NCI-H446 treated with DMSO at 0.1 percent for 48 hours (cell line): ENCODE data around the gene DLL3.
A peak's percentile ranks its signal among the peaks of the same experiment; 100 is the strongest.
"Not testable (repeated sequence)": the region's sequence is repeated elsewhere in the genome, so short reads cannot be mapped to it uniquely, and the experiment has no call there.

Experiments used
- DNase-seq: peaks from one replicate; lab custom pipeline; 2025; lab: John Stamatoyannopoulos, UW

DLL3 gene, protein sequence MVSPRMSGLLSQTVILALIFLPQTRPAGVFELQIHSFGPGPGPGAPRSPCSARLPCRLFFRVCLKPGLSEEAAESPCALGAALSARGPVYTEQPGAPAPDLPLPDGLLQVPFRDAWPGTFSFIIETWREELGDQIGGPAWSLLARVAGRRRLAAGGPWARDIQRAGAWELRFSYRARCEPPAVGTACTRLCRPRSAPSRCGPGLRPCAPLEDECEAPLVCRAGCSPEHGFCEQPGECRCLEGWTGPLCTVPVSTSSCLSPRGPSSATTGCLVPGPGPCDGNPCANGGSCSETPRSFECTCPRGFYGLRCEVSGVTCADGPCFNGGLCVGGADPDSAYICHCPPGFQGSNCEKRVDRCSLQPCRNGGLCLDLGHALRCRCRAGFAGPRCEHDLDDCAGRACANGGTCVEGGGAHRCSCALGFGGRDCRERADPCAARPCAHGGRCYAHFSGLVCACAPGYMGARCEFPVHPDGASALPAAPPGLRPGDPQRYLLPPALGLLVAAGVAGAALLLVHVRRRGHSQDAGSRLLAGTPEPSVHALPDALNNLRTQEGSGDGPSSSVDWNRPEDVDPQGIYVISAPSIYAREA

DNA sequence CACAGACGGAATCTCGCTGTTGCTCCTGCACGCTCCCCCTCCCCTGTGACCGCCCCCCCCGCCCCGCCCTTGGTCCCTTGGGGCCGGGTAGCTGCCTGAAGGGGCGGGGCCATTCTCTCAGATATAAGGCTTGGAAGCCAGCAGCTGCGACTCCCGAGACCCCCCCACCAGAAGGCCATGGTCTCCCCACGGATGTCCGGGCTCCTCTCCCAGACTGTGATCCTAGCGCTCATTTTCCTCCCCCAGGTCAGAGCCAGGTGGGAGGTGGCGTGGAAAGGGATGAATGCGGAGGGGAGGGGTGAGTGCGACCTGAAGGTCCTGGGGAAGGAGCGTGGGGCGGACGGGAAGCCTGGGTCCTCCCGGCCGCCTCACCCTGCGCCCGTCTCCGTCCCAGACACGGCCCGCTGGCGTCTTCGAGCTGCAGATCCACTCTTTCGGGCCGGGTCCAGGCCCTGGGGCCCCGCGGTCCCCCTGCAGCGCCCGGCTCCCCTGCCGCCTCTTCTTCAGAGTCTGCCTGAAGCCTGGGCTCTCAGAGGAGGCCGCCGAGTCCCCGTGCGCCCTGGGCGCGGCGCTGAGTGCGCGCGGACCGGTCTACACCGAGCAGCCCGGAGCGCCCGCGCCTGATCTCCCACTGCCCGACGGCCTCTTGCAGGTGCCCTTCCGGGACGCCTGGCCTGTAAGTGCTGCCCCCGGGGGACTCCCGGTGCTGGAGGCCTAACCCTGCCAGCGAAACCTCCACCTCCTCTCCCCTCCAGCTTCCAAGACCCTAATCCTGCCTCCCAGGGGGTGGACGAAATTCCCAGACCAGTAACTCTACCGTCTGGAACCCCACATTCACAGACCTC is at the start of gene DLL3:
TSS of gene DLL3 (plus strand) at position 150 of the 845 bp plus-strand sequence. CDS start at position 178, 28 bp downstream.
- no peak for DNase-seq

- DNase-seq, result no peak
Measured at GRCh38 chr19:39449116-39449797, 49.5 kb upstream of the DLL3 start.

GRCh38 chr19:39451257-39451656 is 47.5 kb upstream of the DLL3 start:
- DNase-seq, result not testable (repeated sequence)

GRCh38 chr19:39463403-39463802 is 35.3 kb upstream of the DLL3 start:
- no peak for DNase-seq

- no peak for DNase-seq
Measured at GRCh38 chr19:39465956-39466747, 32.6 kb upstream of the DLL3 start.

GRCh38 chr19:39467941-39468340 is 30.8 kb upstream of the DLL3 start:
- DNase-seq, result no peak

- DNase-seq, result no peak
Measured at GRCh38 chr19:39469036-39469435, 29.7 kb upstream of the DLL3 start.

GRCh38 chr19:39469567-39469966 is 29.2 kb upstream of the DLL3 start:
- no peak for DNase-seq

DNA sequence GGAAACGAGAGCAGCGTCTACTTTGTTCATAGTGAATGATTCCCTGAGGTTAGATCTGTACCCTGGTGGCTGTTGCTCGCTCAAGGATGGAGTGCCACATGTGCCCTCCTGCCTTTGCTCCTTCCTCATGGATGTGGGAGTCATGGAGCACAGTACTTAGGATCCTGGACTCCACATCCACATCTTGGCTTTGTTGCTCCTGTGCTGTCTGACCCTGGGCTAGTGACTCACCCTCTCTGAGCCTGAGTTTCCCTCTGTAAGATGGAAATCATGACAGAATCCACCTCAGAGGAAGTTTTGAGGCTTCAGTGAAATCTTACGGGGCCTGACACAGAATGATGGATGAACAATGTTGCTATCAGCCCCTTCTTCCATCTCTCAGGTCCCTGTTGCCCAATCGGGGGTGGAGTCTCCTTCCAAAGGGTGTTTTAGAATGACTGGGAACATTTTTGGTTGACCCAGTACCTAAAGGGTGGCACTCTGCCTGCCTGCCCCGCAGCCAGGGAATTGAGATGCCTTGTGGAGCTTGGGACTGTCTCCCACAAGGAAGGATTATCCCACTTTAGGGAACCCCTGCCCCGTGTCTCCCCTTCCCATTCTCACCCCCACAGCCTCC is 27.9 kb upstream of the DLL3 start:
- DNase-seq, result no peak

DNA sequence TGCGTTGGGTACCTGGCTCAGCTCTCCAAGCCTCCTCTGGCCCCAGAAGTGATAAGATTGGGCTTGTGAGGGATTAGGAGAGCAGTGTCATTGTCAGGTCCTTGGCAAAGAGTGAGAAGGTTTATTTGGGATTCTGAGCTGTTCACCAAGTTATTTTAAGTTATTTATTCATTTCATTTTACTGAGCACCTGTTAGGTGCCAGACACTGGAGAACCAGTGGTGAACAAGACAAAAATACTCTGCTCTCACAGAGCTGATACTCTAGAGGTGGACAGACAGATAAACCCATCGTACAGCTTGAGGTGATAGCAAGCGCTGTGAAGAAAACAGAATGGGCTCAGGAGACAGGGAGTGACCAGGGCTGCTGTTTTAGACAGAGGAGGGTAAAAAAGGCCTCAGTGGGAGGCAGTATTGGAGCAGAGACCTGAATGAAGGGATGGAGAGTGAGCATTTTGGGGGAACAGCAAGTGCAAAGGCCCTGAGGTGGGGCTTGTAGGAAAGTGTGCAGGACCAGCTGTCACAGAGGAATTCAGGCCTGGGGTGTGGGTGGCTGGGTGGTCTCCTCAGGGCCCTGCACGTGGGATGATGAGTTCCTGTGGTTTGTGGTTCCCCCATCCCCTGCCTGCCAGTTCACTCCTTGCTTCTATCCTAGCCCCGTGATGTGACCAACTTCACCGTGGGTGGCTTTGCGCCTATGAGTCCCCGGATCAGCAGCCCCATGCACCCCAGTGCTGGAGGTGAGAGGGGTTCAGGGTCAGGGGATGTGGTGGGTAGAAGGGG is 26.8 kb upstream of the DLL3 start:
- DNase-seq, result no peak

DNA sequence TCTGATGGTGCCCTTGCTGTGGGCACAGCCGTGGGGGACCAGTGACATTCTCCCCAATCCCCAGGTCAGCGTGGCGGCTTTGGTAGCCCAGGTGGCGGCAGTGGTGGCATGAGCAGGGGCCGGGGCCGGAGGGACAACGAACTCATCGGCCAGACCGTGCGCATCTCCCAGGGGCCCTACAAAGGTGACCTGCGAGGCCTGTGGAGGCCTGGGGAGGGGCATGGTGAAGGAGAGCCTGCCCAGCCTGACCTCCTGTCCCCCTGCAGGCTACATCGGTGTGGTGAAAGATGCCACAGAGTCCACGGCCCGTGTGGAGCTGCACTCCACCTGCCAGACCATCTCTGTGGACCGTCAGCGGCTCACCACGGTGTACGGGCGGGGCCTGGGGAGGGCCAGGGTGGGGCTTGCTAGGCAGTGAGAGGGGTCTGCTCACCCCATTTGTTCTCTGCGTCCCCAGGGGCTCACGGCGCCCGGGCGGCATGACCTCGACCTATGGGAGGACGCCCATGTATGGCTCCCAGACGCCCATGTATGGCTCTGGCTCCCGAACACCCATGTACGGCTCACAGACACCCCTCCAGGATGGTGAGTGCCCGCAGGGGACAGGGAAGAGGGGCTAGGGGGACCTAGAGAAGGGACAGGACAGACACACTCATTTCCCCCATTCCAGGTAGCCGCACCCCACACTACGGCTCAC is 25.9 kb upstream of the DLL3 start:
- DNase-seq, result no peak

DNA sequence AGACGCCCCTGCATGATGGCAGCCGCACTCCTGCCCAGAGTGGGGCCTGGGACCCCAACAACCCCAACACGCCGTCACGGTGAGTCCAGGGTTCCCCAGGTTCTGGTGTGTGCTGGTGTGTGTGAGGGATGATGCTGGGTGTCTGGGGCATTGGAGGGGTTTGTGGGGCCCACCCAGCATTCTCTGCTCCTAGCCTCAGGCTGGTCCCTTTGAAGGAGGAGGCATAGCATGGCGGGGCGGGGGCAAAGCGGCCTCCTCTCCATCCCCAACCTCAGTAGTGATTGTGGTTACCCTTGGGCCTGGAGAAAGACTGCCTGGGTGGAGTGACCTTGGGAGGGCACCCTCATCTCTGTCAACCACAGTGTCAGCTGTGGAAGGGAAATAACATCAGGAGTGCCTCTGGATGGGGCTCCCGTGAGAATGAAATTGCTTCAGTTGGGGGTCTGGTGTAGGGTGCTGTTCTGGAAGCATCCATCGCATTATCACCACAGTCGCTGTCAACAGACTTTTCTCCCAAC is 25.2 kb upstream of the DLL3 start:
- DNase-seq, result no peak

DNA sequence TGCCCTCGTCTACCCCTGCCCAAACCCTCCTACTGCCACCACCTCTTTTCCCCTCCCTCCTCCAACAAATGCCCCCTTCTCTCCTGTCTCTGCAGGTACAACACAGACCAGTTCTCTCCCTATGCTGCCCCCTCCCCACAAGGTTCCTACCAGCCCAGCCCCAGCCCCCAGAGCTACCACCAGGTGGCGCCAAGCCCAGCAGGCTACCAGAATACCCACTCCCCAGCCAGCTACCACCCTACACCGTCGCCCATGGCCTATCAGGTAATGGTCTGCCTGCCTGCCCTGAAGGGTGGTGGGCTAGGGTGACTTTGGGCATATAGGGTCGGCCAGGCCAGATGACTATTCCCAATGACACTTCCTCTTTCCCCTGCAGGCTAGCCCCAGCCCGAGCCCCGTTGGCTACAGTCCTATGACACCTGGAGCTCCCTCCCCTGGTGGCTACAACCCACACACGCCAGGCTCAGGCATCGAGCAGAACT is 24.6 kb upstream of the DLL3 start:
- DNase-seq, result no peak

DNA sequence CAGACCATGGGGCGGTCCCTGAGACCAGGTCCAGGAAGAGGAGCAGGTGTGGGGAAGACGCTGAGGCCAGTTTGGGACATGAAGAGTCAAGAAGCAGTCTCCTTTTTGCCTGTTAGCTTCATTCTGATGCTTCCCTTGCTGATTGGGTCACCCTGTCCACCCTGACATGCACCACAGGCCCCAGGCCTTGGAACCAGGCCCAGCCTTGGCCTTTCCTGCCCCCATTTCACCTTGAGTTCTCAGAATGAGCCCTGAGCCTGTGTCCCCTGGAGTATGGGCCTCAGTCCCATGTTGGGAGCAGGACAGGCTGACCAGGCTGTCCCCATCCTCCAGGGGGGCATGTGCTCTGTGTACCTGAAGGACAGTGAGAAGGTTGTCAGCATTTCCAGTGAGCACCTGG is 23.0 kb upstream of the DLL3 start:
- DNase-seq, result no peak

DNA sequence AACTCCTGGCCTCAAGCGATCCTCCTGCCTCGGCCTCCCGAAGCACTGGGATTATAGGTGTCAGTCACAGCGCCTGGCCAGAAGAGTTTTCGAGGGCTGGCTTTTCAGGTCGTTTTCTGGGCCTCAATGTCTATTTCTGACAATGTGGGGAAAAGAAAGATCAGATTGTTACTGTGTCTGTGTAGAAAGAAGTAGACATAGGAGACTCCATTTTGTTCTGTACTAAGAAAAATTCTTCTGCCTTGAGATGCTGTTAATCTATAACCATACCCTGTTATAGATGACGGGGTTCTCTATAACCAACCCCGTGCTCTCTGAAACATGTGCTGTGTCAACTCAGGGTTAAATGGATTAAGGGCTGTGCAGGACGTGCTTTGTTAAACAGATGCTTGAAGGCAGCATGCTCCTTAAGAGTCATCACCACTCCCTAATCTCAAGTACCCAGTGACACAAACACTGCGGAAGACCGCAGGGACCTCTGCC is 19.4 kb upstream of the DLL3 start:
- DNase-seq, result not testable (repeated sequence)

DNA sequence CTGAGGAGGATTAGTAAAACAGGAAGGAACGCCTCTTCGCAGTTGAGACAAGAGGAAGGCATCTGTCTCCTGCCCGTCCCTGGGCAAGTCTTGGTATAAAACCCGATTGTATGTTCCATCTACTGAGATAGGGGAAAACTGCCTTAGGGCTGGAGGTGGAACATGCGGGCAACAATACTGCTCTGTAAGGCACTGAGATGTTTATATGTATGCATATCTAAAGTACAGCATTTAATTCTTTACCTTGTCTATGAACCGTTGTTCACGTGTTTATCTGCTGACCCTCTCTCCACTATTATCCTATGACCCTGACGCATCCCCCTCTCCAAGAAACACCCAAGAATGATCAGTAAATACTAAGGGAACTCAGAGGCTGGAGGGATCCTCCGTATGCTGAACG is 18.8 kb upstream of the DLL3 start:
- DNase-seq, result no peak

DNA sequence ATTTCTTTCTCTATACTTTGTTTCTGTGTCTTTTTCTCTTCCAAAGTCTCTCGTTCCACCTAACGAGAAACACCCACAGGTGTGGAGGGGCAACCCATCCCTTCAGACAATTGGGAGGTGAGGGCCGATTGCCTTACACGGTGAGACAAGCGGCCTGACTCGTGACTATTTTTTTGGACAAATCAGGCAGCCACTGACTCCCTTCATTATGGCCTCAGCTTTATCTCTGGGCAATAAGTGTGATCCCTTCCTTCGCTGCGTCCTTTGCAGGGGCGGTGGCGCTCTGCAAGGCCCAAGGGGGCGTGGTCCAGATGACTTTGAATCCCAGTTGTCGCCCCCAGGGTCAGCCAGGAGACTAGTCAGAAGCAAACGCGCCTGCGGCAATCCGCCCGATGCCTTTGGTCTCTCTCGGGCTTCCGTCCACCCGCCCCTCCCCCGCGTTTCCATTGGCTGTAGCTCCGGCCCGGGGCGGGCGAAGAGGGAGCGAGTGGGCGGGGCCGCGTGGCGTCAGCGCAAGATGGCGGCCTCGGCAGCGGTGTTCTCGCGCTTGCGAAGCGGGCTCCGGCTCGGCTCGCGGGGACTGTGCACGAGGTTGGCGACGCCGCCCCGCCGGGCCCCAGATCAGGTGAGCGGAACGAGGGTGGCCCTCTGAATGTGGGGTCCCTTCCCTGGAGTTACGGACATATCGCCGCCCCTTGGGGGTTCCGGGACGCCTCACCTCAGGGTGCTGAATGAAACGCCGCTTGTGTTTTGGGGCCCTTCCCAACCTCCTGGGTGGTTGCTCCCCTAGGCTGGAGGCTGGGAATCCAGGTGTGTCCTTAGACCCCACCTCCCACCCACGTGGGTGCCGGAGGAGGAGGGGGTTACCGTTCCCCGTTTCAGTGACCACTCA is 18.2 kb upstream of the DLL3 start, which contains the start of gene TIMM50:
TSS of gene TIMM50 (plus strand) at position 502 of the 892 bp plus-strand sequence. CDS start at position 518, 16 bp downstream.
- peak; percentile 89 for DNase-seq

DNA sequence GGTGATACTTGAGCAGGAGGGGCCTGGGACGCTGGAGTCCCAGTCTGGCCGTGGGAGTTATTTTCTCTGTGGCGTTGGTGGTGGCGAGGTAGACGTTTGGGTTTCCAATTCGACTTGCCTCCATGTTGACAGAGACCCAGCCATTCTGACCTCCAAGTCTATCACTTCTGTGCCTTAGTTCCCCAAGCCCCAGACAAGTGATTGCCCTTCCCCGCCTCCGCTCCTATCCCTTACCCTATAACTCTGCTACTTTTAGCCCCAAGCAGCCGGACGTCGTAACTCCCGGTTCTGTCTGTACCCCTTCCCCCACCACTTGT is 17.6 kb upstream of the DLL3 start:
- no peak for DNase-seq
